Panc1 (cell line): ENCODE results near the gene CEBPA. TPM values are rescaled to one million over a fixed set of nuclear protein-coding genes. Genes with fewer than 3 reads are reported as not detected.

ENCODE experiments used
- ATAC-seq: fragments of 200-7000 bp; cut with Tn5 transposase; 2 replicates; pipeline ENCODE4 v1.9.1; 2020; ENCODE audit warnings: mild to moderate bottlenecking, moderate library complexity
- BruUV-seq: library from RNA; stranded (reverse); fragments of 400-500 nt; replicated peaks from 2 replicates; lab custom pipeline; 2021; lab: Mats Ljungman, UMichigan
- CTCF ChIA-PET: fragments of 300-600 bp; sonication (Branson Sonifier 250); formaldehyde crosslinking; loops from one replicate; lab custom pipeline; 2022; ENCODE audit warnings: antibody characterized with exemption; lab: Charles Lee
- POLR2A ChIA-PET: fragments of 300-600 bp; sonication (Branson Sonifier 250); formaldehyde crosslinking; loops from one replicate; lab custom pipeline; 2022; ENCODE audit warnings: antibody characterized with exemption; lab: Charles Lee
- DNase-seq: peaks from one replicate; pipeline ENCODE4 v3.0.0-alpha.2; 2010; ENCODE audit warnings: low read depth, low spot score
- H3K27ac ChIP-seq: 2 replicates; pipeline ENCODE4 v1.5.1; 2011; ENCODE audit warnings: mild to moderate bottlenecking, low read length, inconsistent platforms
- H3K27me3 ChIP-seq: fragments of 200-500 bp; sonication (Bioruptor generic); 2 replicates; pipeline ENCODE4 v1.6.0; 2014; ENCODE audit warnings: low read length, inconsistent platforms; ENCODE audit not compliant: control insufficient read depth, insufficient read depth
- H3K36me3 ChIP-seq: fragments of 200-500 bp; sonication (Bioruptor generic); 2 replicates; pipeline ENCODE4 v1.5.1; 2014; ENCODE audit warnings: inconsistent platforms, mild to moderate bottlenecking, low read length, moderate library complexity; ENCODE audit not compliant: control insufficient read depth, insufficient read depth
- H3K4me1 ChIP-seq: 2 replicates; pipeline ENCODE4 v1.5.1; 2011; ENCODE audit warnings: inconsistent platforms, mild to moderate bottlenecking, low read length, moderate library complexity; ENCODE audit not compliant: control insufficient read depth, insufficient read depth
- H3K4me3 ChIP-seq, 2 experiments: 2 replicates each; pipeline ENCODE4 v1.5.1; 2011 to 2012; ENCODE audit warnings: low read depth in 2 of 2, low read length in 2 of 2, mild to moderate bottlenecking in 2 of 2, inconsistent platforms in 1 of 2, moderate library complexity in 1 of 2
- H3K9me3 ChIP-seq: fragments of 200-500 bp; sonication (Bioruptor generic); 2 replicates; pipeline ENCODE4 v1.5.1; 2014; ENCODE audit warnings: low read depth, mild to moderate bottlenecking, inconsistent platforms, low read length, moderate library complexity; ENCODE audit not compliant: control insufficient read depth, insufficient read depth
- POLR2AphosphoS5 ChIP-seq: IDR thresholded peaks from 2 replicates; pipeline ENCODE4 v1.6.1; 2012; ENCODE audit warnings: mild to moderate bottlenecking, low read depth, low read length, moderate library complexity
- SIN3A ChIP-seq: IDR thresholded peaks from 2 replicates; pipeline ENCODE4 v1.6.1; 2012; ENCODE audit warnings: low read depth, mild to moderate bottlenecking, low read length, moderate library complexity, borderline replicate concordance; ENCODE audit not compliant: insufficient read depth
- TCF7L2 ChIP-seq: IDR thresholded peaks from 2 replicates; pipeline ENCODE4 v1.6.1; 2011; ENCODE audit warnings: mild to moderate bottlenecking, low read depth, low read length, inconsistent platforms
- in situ Hi-C: cut with HindIII; loops from 2 replicates; pipeline ENCODE4 v1.10.0; 2016; ENCODE audit warnings: low sequenced_read_pairs, low pct_unique_long_range_greater_than_20kb
- intact Hi-C: fragments of 100-400 bp; cut with micrococcal nuclease; formaldehyde crosslinking; loops from one replicate; pipeline ENCODE4 v1.10.0; 2022; ENCODE audit not compliant: unreplicated experiment
- total RNA-seq: library from RNA; stranded (reverse); gene quantifications from one replicate; pipeline ENCODE4 v1.2.1, GENCODE V29; 2021; ENCODE audit not compliant: unreplicated experiment
- TF ChIP-seq, protein P1 (sequence below): fragments of 450-650 bp; IDR thresholded peaks from 2 replicates; pipeline ENCODE4 v1.5.1; 2017; ENCODE audit warnings: mild to moderate bottlenecking
- TF ChIP-seq, protein P2 (sequence below), 2 experiments: IDR thresholded peaks; 2 replicates each; pipeline ENCODE4 v1.6.1; 2011 to 2012; ENCODE audit warnings: low read depth in 2 of 2, control low read depth in 1 of 2, low read length in 1 of 2, mild to moderate bottlenecking in 1 of 2, moderate library complexity in 1 of 2; ENCODE audit not compliant: insufficient read depth in 1 of 2

CEBPA gene
- total RNA-seq, 1 experiment from 2014 or later: 1.6 TPM

DNA sequence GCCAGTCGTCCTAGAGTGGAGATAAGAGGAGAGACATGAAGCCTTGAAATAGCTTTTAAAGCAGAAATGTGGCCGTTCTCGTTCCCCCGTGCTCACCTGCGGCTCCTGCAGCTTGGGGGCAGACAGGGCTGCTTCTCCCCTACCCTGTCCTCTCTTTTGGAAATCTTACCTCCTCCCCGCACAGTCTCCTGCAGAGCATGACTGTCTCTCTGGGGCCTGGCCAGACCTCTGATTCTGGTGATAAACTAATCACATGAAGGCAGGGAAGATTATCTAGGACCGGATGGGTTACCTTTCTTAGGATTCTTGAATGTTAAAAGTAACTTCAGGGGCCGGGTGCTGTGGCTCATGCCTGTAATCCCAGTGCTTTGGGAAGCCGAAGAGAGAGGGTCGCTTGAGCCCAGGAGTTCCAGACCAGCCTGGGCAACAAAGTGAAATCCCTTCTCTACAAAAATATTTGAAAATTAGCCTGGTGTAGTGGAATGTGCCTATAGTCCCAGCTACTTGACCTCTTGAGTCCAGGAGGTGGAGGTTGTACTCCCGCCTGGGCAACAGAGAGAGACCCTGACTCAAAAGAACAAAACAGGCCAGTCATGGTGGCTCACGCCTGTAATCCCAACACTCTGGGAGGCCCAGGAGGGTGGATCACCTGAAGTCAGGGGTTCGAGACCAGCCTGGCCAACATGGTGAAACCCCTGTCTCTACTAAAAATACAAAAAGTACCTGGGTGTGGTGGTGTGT lies 8.1 kb downstream of the CEBPA start:
- no peak overlapping the region for H3K27ac ChIP-seq
- BruUV-seq: no TSS peak
- 0 out of 2 replicates have a peak, but pooled peaks cover under 1% of the 10 kb centered on the region for H3K27me3 ChIP-seq
- in situ Hi-C loops: loop anchor here (10.0 kb wide), 1 partner anchor 51 kb away; no protein-coding TSS in a partner anchor
- intact Hi-C loops: no loop called here
- H3K9me3 ChIP-seq: peaks cover 2% of the 10 kb centered on the region; the same call in 1 of the 2 replicates
- H3K36me3 ChIP-seq: no peaks in the 10 kb centered on the region
- no peak overlapping the region for H3K4me3 ChIP-seq
- POLR2A ChIA-PET: interaction anchor here (0.6 to 0.7 kb wide), 2 partner anchors 81 to 235 kb away, joined by 3 to 8 read pairs; no protein-coding TSS in a partner anchor
- H3K4me1 ChIP-seq: peaks cover 20% of the 10 kb centered on the region
- TF ChIP-seq TCF7L2 (no peak), SIN3A (no peak), POLR2AphosphoS5 (no peak)
- TF ChIP-seq, protein P1, sequence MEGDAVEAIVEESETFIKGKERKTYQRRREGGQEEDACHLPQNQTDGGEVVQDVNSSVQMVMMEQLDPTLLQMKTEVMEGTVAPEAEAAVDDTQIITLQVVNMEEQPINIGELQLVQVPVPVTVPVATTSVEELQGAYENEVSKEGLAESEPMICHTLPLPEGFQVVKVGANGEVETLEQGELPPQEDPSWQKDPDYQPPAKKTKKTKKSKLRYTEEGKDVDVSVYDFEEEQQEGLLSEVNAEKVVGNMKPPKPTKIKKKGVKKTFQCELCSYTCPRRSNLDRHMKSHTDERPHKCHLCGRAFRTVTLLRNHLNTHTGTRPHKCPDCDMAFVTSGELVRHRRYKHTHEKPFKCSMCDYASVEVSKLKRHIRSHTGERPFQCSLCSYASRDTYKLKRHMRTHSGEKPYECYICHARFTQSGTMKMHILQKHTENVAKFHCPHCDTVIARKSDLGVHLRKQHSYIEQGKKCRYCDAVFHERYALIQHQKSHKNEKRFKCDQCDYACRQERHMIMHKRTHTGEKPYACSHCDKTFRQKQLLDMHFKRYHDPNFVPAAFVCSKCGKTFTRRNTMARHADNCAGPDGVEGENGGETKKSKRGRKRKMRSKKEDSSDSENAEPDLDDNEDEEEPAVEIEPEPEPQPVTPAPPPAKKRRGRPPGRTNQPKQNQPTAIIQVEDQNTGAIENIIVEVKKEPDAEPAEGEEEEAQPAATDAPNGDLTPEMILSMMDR: no peak
- TF ChIP-seq, protein P2, sequence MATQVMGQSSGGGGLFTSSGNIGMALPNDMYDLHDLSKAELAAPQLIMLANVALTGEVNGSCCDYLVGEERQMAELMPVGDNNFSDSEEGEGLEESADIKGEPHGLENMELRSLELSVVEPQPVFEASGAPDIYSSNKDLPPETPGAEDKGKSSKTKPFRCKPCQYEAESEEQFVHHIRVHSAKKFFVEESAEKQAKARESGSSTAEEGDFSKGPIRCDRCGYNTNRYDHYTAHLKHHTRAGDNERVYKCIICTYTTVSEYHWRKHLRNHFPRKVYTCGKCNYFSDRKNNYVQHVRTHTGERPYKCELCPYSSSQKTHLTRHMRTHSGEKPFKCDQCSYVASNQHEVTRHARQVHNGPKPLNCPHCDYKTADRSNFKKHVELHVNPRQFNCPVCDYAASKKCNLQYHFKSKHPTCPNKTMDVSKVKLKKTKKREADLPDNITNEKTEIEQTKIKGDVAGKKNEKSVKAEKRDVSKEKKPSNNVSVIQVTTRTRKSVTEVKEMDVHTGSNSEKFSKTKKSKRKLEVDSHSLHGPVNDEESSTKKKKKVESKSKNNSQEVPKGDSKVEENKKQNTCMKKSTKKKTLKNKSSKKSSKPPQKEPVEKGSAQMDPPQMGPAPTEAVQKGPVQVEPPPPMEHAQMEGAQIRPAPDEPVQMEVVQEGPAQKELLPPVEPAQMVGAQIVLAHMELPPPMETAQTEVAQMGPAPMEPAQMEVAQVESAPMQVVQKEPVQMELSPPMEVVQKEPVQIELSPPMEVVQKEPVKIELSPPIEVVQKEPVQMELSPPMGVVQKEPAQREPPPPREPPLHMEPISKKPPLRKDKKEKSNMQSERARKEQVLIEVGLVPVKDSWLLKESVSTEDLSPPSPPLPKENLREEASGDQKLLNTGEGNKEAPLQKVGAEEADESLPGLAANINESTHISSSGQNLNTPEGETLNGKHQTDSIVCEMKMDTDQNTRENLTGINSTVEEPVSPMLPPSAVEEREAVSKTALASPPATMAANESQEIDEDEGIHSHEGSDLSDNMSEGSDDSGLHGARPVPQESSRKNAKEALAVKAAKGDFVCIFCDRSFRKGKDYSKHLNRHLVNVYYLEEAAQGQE (IDR thresholded peaks at IDR 0.05; ENCODE audit: insufficient read depth in 1 of 2, low read depth in 2 of 2, low read length in 1 of 2): no peak
- CTCF ChIA-PET: no interaction called here
- no peak for DNase-seq
- no peak for ATAC-seq

DNA sequence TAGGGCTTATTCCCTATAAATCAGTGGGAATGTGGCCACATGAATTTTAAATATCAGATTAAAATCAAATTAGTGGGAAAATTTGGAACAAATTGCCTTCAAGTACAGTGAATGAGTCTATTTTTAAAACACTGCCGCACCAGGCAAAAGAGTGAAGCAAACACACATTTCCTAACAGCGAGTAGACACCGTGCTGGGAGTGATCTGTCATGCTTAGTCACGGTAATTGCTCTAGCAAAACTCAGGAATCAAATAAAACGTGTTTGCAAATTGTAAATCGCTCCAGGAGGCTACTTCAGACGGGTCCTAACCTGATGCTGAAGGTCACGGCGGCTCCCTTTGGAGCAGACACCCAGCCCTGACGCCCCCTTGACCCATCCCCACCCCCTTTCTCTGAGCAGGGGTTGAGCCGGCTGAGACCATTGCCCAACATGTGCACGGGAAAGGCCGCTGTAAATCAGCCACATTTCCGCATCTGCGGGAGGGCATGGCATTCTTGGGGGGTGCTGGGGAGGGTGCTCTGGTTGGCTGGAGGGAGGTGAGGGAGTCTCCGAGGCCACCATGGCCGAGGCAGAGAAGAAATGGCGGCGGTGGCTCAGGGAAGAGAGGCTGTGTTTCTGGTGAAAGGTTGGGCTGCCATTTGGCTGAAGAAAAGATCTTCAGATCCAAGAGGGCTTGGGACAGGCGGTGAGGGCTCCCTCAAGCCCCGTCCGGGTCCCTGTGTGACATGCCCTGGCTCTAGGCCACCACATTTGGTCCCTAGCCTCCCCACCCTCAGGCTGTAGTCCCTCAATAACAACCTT lies 8.9 kb downstream of the CEBPA start:
- no peak overlapping the region for H3K27ac ChIP-seq
- TF ChIP-seq POLR2AphosphoS5: no peak
- peak; percentile 63 for TF ChIP-seq TCF7L2
- TF ChIP-seq, protein P1: no peak
- no peak for TF ChIP-seq SIN3A
- TF ChIP-seq, protein P2 (IDR thresholded peaks at IDR 0.05; ENCODE audit: insufficient read depth in 1 of 2, low read depth in 2 of 2, low read length in 1 of 2): no peak
- no peaks in the 10 kb centered on the region for H3K36me3 ChIP-seq
- no TSS peak for BruUV-seq
- ChIA-PET POLR2A (no interaction called here), CTCF (interaction anchor here (0.6 kb wide), 1 partner anchor 18 kb away, joined by 3 read pairs; no protein-coding TSS in a partner anchor)
- peaks cover 20% of the 10 kb centered on the region for H3K4me1 ChIP-seq
- in situ Hi-C loops (loop anchor here (10.0 kb wide), 1 partner anchor 51 kb away; no protein-coding TSS in a partner anchor), intact Hi-C loops (no loop called here)
- DNase-seq (peak; percentile 30), ATAC-seq (peak; percentile 86)
- 0 out of 2 replicates have a peak, but pooled peaks cover 2% of the 10 kb centered on the region for H3K27me3 ChIP-seq
- H3K9me3 ChIP-seq: peaks cover 10% of the 10 kb centered on the region; the same call in 1 of the 2 replicates
- no peak overlapping the region for H3K4me3 ChIP-seq
